Endothelial cell of umbilical vein (primary cell): Measurements from ENCODE around the gene DQX1. TPM values are rescaled to one million over a fixed set of nuclear protein-coding genes. Genes with fewer than 3 reads are reported as not detected.

Source experiments
- BruUV-seq: library from RNA; stranded (reverse); fragments of 400-500 nt; replicated peaks from 2 replicates; lab custom pipeline; 2021; lab: Mats Ljungman, UMichigan
- CTCF ChIA-PET: fragments of 300-600, 350-600 bp; sonication (Branson Sonifier 250); formaldehyde crosslinking; loops from one replicate; lab custom pipeline; 2021; ENCODE audit warnings: antibody characterized with exemption, inconsistent platforms; lab: Charles Lee
- POLR2A ChIA-PET: fragments of 300-600, 350-600 bp; sonication (Branson Sonifier 250); formaldehyde crosslinking; loops from one replicate; lab custom pipeline; 2021; ENCODE audit warnings: antibody characterized with exemption, inconsistent platforms; lab: Charles Lee
- DNase-seq: peaks from one replicate; pipeline ENCODE4 v3.0.0-alpha.2; 2011; ENCODE audit warnings: low read depth, low spot score
- FAIRE-seq: peaks from 2 replicates; lab custom pipeline; 2011; peaks lifted over from hg19 to GRCh38; lab: Jason Lieb, UNC
- H2AFZ ChIP-seq: 2 replicates; pipeline ENCODE4 v1.6.0; 2012; ENCODE audit warnings: low read depth, low read length, control low read depth, inconsistent platforms
- H3K27ac ChIP-seq: 2 replicates; pipeline ENCODE4 v1.5.1; 2011; ENCODE audit warnings: low read depth, mild to moderate bottlenecking, control low read depth, low read length, moderate library complexity; ENCODE audit not compliant: insufficient read depth
- H3K27me3 ChIP-seq, 2 experiments: 2 replicates each; pipeline versions ENCODE4 v1.6.0 to v1.6.1; 2011; ENCODE audit warnings: low read length in 2 of 2, mixed read lengths in 1 of 2; ENCODE audit not compliant: control insufficient read depth in 2 of 2, insufficient read depth in 2 of 2
- H3K36me3 ChIP-seq, 2 experiments: 2 replicates in 1 of 2; 3 replicates in 1 of 2; pipeline ENCODE4 v1.5.1; 2011; ENCODE audit warnings: low read length in 2 of 2, mild to moderate bottlenecking in 1 of 2, moderate library complexity in 1 of 2; ENCODE audit not compliant: control insufficient read depth in 2 of 2, insufficient read depth in 2 of 2; ENCODE audit errors: extremely low read depth in 1 of 2
- H3K4me1 ChIP-seq: 3 replicates; pipeline ENCODE4 v1.5.1; 2011; ENCODE audit warnings: mild to moderate bottlenecking, low read length; ENCODE audit not compliant: control insufficient read depth, insufficient read depth; ENCODE audit errors: extremely low read depth
- H3K4me2 ChIP-seq: 2 replicates; pipeline ENCODE4 v1.6.1; 2011; ENCODE audit warnings: low read length, control low read depth, mixed read lengths; ENCODE audit not compliant: insufficient read depth
- H3K4me3 ChIP-seq, 3 experiments: fragments of 200-600 bp in 1 of 3; sonication (generic), shearing (Covaris generic) in 1 of 3; replicated peaks in 1 of 3; 2 replicates each; pipeline ENCODE4 v1.5.1; 2011 to 2016; ENCODE audit warnings: control low read depth in 3 of 3, low read length in 3 of 3, mild to moderate bottlenecking in 2 of 3, inconsistent platforms in 1 of 3, low read depth in 1 of 3, moderate library complexity in 1 of 3; ENCODE audit not compliant: insufficient read depth in 1 of 3
- H3K79me2 ChIP-seq: 2 replicates; pipeline ENCODE4 v1.6.0; 2012; ENCODE audit warnings: low read length, inconsistent platforms; ENCODE audit not compliant: control insufficient read depth, insufficient read depth
- H3K9ac ChIP-seq: replicated peaks from 2 replicates; pipeline ENCODE3; 2011; ENCODE audit warnings: low read length, control low read depth; ENCODE audit not compliant: insufficient read depth; ENCODE audit errors: extremely low read depth
- H3K9me1 ChIP-seq: replicated peaks from 3 replicates; pipeline ENCODE4 v1.6.0; 2011; ENCODE audit warnings: mild to moderate bottlenecking, low read length; ENCODE audit not compliant: control insufficient read depth, insufficient read depth; ENCODE audit errors: extremely low read depth
- H3K9me3 ChIP-seq: replicated peaks from 2 replicates; pipeline ENCODE4 v1.5.1; 2012; ENCODE audit warnings: low read length, inconsistent platforms; ENCODE audit not compliant: control insufficient read depth, insufficient read depth
- H4K20me1 ChIP-seq: replicated peaks from 2 replicates; pipeline ENCODE3; 2011; ENCODE audit warnings: mild to moderate bottlenecking, low read length; ENCODE audit not compliant: control insufficient read depth, insufficient read depth; ENCODE audit errors: extremely low read depth
- CTCF ChIP-seq, 2 donors: IDR thresholded peaks; 1 replicate in 1 of 2; 2 replicates in 1 of 2; pipeline ENCODE4 v1.5.1; 2011; ENCODE audit warnings: low read length in 2 of 2, mild to moderate bottlenecking in 2 of 2, moderate library complexity in 2 of 2, control low read depth in 1 of 2, inconsistent platforms in 1 of 2, low read depth in 1 of 2; ENCODE audit not compliant: insufficient read depth in 1 of 2; ENCODE audit errors: extremely low read depth in 1 of 2
- EZH2 ChIP-seq: IDR thresholded peaks from 2 replicates; pipeline ENCODE4 v1.6.1; 2012; ENCODE audit warnings: borderline replicate concordance, low read depth, mild to moderate bottlenecking, moderate library complexity, low read length, inconsistent platforms; ENCODE audit not compliant: severe bottlenecking
- JUN ChIP-seq: IDR thresholded peaks from 2 replicates; pipeline ENCODE4 v1.6.1; 2011; ENCODE audit warnings: borderline replicate concordance, low read depth; ENCODE audit not compliant: insufficient read length, insufficient read depth
- POLR2A ChIP-seq: IDR thresholded peaks from 2 replicates; pipeline ENCODE4 v1.6.1; 2012; ENCODE audit warnings: low read depth, mild to moderate bottlenecking, control low read depth, low read length
- POLR2AphosphoS5 ChIP-seq: IDR thresholded peaks from 2 replicates; pipeline ENCODE4 v1.6.1; 2012; ENCODE audit warnings: low read depth, mild to moderate bottlenecking, control low read depth, low read length, moderate library complexity; ENCODE audit not compliant: insufficient read depth
- dilution Hi-C: fragments of 300-500 bp; cut with MboI; formaldehyde crosslinking; loops from one replicate; pipeline ENCODE4 v1.15.0; 2019; ENCODE audit warnings: low sequenced_read_pairs; ENCODE audit not compliant: extremely low pct_ligation_motif_present
- intact Hi-C: fragments of 100-400 bp; cut with micrococcal nuclease; formaldehyde crosslinking; loops from one replicate; pipeline ENCODE4 v1.10.0; 2022
- polyA plus RNA-seq, 4 experiments: library from polyadenylated mRNA; depleted of rRNA in 3 of 4; stranded (reverse) in 3 of 4; unstranded in 1 of 4; fragments of >200 nt; gene quantifications; 2 replicates each; pipeline versions ENCODE4 v1.2.1 to v1.2.3, GENCODE V29; 2011 to 2012; ENCODE audit warnings: missing spikeins in 1 of 4
- total RNA-seq: library from RNA; stranded (reverse); gene quantifications from 2 replicates; pipeline ENCODE4 v1.2.3, GENCODE V29; 2021

DQX1 gene
- total and polyA plus RNA-seq, 2 donors (not counting 3 experiments of a cell fraction or from before 2014, with no cell fraction given), result 0.06 to 0.44 TPM

- H3K4me2 ChIP-seq, result peak within 1 kb of the TSS; percentile 89
- no peaks in the 10 kb centered on the region for H3K79me2 ChIP-seq
- TF ChIP-seq POLR2A (peak; percentile 98), POLR2AphosphoS5 (peak; percentile 99), CTCF (IDR thresholded peaks at IDR 0.05; ENCODE audit: extremely low read depth in 1 of 2, insufficient read depth in 1 of 2, low read depth in 1 of 2, low read length in 2 of 2) (no peak), JUN (no peak), EZH2 (no peak)
- TSS peak; percentile 78 for BruUV-seq
- ChIA-PET POLR2A (interaction anchor here (0.6 to 1.1 kb wide), 2 partner anchors 11 to 38 kb away, joined by 3 read pairs; partner anchors contain the start of genes CCDC142 and TTC31), CTCF (interaction anchor here (1.2 to 2.1 kb wide), 2 partner anchors 10 to 32 kb away, joined by 3 to 12 read pairs; partner anchors contain the start of genes CCDC142 and TTC31)
- peak within 1 kb of the TSS; percentile 43 to 84 (median 75) for H3K4me3 ChIP-seq
- peak within 1 kb of the TSS; percentile 46 for H3K9ac ChIP-seq
- no peaks in the 10 kb centered on the region for H4K20me1 ChIP-seq
- peaks cover 0 to 7% of the 10 kb centered on the region in 2 experiments for H3K36me3 ChIP-seq
- H3K9me3 ChIP-seq, result no peaks in the 10 kb centered on the region
- no peaks in the 10 kb centered on the region for H3K9me1 ChIP-seq
- H3K27me3 ChIP-seq, result no peaks in the 10 kb centered on the region
- peak; percentile 88 for FAIRE-seq
- peaks cover 13% of the 10 kb centered on the region for H3K4me1 ChIP-seq
- peak within 1 kb of the TSS; percentile 10 for H3K27ac ChIP-seq
- H2AFZ ChIP-seq, result peak within 1 kb of the TSS; percentile 87
- DNase-seq, result peak; percentile 93
- dilution Hi-C loops, result no loop called here
- intact Hi-C loops, result loop anchor here (1.0 kb wide), 1 partner anchor 10 kb away; the partner anchor contains the start of gene CCDC142
Observed at GRCh38 chr2:74472086-74472944, 53.7 kb downstream of the DQX1 start, which contains the start of gene MRPL53. Gene MRPL53, minus strand, starts transcription at chr2:74472680. Its CDS starts 20 bp downstream, at chr2:74472660.
